Measurements from ENCODE around the gene SCAMP1.
"Not testable (repeated sequence)": the region's sequence is repeated elsewhere in the genome, so short reads cannot be mapped to it uniquely, and the experiment has no call there.

Gene SCAMP1

DNA sequence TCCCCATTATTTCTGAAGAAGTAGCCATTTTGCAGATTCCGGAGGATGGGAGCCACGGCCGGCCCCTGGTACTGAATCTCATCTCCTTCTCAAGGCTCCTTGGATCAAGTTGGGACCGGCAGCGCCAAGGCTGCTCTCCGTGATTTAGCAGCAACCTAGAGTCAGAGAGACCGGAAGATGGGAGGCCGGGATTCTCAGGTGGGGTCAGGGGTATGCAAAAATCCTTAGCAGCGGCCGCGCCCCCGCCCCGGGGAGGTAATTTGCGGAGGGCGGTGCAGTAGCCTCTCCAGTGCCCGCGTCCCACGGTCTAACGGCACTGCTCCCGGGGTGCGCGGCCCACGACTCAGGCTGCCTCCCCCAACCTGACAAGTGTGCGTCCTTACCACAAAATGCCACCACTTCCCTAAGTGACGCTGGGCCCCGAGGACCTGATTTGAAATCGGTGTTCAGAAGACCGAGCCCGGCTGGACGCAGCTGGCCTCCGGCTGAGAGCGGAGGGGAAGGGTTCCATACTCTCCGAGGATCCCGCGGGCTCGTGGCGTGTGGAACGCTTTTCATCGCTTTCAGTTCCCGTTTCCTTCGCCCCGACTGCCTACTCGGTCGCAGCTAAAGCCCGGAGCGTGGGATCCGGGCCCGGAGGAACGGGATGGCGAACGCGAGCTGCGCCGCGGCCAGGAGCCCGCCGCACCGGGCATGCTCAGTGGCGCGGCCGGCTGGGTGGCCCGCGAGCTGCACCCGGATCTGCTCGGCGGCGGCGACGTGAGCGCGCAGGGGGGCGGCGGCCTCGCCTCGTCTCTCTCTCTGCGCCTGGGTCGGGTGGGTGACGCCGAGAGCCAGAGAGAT lies at the start of gene SCAMP1:
Gene SCAMP1 (plus strand): TSS at position 787 of the 843 bp plus-strand sequence. CDS start 55 bp downstream, at position 842.
- peak; percentile 91 for DNase-seq

DNA sequence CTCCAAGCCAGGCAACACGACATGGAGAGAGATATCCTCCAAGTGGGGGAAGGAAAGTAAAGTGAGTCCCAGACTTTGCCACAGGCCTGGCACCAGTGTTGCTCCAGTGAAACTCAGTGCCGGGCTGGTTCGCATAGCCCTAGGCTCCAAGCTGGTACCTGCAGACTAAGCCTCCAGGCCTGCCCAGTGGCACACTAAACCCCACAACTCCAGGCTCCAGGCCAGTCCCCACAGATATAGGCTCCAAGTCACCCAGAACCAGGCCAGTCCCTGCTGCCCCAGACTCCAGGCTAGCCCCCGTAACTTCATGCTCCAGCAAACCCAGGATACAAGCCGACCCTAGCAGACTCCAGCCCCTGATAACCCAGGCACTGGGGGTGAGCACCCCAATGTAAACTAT lies 42.9 kb upstream of the SCAMP1 start:
- DNase-seq = no peak

DNA sequence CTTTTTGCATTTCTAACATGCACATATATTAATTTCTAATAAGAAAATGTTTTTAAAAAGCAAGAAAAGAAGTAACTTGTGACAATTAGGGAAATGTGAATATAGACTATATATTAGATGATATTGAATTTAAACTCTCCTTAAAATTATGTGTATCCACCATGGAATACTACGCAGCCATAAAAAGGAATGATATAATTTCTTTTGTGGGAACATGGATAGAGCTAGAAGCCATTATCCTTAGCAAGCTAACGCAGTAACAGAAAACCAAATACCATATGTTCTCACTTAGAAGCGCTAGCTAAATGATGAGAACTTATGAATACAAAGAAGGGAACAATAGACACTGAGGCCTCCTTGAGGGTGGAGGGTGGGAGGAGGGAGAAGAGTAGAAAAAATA lies 42.1 kb upstream of the SCAMP1 start:
- no peak for DNase-seq

DNA sequence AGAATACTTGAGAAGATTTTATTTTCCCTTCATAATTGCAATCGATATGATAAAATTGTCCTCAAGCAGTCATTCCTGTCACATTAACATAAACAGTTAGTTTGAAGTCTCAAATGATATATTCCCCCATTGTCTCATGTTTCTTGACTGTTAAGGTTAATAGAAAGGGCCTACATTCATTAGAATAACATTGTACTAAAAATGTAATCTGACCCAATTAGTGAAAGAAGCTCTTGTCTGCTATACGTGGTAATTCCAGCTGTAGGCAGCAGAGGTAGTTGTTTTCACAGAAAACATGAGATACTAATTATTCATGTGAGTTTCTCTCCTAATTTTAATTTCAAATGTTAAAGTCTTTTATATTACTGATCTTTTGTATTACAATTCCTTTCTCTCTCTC lies 40.0 kb upstream of the SCAMP1 start:
- peak; percentile 3 for DNase-seq

GRCh38 chr5:78323241-78323640 lies 37.2 kb upstream of the SCAMP1 start:
- DNase-seq = no peak

- DNase-seq = no peak
These were observed 33.5 kb upstream of the SCAMP1 start for GRCh38 chr5:78326930-78327329.

- DNase-seq = peak; percentile 23
These were observed 32.5 kb upstream of the SCAMP1 start for GRCh38 chr5:78327761-78328510.

GRCh38 chr5:78328585-78329173 lies 31.7 kb upstream of the SCAMP1 start:
- no peak for DNase-seq

DNA sequence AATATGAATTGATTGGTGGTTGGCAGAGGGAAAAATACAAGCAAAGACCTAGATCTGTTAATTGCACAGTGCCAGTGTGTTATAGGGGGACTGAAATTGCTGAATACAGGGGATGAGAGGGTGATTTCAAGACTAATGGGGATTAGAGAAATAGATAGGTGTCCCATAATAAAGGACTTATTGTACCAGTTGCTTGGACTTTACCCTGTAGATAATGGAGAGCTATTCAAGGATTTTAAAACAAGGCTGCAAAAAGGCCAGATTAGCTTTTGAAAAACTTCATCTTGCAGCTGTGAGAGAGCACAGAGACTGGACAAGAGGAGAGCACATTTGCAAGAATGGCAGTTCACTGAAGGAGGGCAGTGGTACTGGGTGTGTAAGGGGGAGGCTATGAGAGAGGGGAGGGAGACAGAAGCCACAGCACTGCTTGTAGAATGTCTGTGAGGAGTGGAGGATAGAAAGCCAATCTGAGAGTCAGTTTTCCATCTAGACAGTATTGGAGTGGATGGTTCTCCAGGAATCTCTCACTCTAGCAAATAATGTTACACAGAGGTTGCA lies 28.8 kb upstream of the SCAMP1 start:
- no peak for DNase-seq

GRCh38 chr5:78334811-78335210 lies 25.6 kb upstream of the SCAMP1 start:
- peak; percentile 28 for DNase-seq

GRCh38 chr5:78335976-78336375 lies 24.4 kb upstream of the SCAMP1 start:
- DNase-seq = no peak

DNA sequence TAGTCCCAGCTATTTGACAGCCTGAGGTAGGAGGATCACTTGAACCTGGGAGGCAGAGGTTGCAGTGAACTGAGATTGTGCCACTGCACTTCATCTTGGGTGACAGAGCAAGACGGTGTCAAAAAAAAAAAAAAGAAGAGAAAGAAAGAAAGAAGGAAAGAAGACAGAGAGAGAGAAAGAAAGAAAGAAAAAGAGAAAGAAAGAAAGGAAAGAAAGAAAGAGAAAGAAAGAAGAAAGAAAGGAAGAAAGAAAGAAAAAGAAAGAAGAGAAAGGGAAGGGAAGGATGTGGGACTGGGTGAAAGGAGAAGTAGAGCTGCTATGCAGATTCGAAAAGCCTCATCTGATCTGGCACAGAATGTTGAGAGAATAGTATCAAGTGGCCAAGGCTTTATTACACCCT lies 23.7 kb upstream of the SCAMP1 start:
- no peak for DNase-seq

GRCh38 chr5:78339617-78340436 lies 20.6 kb upstream of the SCAMP1 start:
- no peak for DNase-seq

DNA sequence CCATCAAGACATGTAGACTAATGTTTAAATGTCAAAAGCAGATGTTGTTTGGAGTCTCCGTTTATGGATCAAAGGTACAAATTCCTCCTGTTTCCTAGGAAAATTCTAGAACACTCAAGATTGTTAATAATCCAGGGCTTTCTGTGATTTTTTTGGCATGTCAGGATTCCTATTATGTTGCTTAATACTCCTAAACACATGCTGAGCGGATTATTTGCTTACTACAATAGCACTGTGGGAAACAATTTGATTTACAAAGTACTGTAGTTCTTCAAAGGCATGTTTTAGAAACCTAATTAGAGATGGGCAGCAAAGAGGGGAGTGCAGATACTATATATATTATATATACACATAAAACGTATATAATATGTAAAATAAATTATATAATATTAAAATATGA lies 19.0 kb upstream of the SCAMP1 start:
- no peak for DNase-seq

DNA sequence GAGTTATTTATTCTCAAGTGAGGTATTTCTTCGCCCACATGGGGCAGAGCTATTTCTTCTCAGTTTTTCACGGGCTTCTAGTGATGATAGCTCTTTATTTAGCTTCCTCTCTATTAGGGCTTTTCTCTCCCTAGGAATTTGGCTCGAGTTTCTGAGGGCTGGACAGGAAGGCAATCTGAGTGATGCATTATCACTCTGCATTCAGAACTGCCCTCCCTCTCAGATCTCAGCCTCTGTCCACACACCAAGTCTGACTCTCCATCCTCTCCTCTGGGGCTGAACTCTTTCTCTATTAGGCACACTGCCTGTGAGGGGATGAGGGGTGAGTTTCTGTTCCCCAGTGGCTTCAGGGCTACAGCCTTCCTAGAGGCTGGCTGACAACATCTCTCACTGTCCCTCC lies 14.9 kb upstream of the SCAMP1 start:
- DNase-seq = peak; percentile 68

GRCh38 chr5:78353520-78353919 lies 6.9 kb upstream of the SCAMP1 start:
- DNase-seq = no peak

- DNase-seq = no peak
These were observed 6.2 kb upstream of the SCAMP1 start for GRCh38 chr5:78354066-78354670.

DNA sequence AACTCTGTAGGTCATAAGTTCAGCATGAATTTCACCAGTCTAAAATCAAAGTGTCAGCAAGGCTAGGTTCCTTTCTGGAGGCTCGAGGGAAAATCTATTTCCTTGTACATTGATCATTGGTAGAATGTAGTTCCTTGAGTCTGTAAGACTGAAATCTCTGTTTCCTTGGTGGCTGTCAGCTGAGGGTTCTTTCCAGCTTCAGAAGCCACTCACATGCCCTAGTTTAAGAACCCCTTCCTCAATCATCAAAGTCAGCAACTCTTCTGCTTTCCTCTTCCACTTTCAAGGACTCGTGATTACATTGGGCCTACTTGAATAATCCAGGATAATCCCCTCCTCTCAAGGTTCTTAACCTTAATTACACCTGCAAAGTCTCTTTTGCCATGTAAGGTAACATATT lies 4.9 kb upstream of the SCAMP1 start:
- no peak for DNase-seq

DNA sequence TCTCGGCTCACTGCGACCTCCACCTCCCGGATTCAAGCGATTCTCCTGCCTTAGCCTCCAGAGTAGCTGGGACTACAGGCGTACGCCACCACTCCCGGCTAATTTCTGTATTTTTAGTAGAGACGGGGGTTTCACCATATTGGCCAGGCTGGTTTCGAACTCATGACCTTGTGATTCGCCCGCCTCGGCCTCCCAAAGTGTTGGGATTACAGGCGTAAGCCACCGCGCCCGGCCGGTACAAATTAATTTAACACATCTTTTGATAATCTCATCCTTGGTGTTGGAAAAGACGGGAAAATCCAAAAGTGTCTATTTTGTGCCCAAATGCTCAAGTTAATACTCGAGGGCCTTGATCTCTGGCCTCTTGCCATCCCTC lies 974 bp upstream of the SCAMP1 start:
- not testable (repeated sequence) for DNase-seq

GRCh38 chr5:78360674-78360923 lies 182 bp downstream of the SCAMP1 start:
- no peak for DNase-seq

GRCh38 chr5:78360924-78361630 lies 660 bp downstream of the SCAMP1 start:
- DNase-seq = peak; percentile 77

GRCh38 chr5:78361631-78361993 lies 1.2 kb downstream of the SCAMP1 start:
- DNase-seq = no peak
